Hematopoietic multipotent progenitor cell treated with erythropoietin and hydrocortisone succinate and interleukin-3 and kit ligand, for 8 days (in vitro differentiated cells): ENCODE results near the gene ABCC4.

ENCODE experiments used
- DNase-seq: peaks from one replicate; pipeline ENCODE4 v3.0.0-alpha.2; 2015

Gene ABCC4

GRCh38 chr13:95035311-95036109 is 265.7 kb downstream of the ABCC4 start:
- DNase-seq = no peak

- DNase-seq = no peak
These were observed 267.4 kb downstream of the ABCC4 start for GRCh38 chr13:95033890-95034289.

GRCh38 chr13:95032121-95032520 is 269.1 kb downstream of the ABCC4 start:
- DNase-seq = no peak

GRCh38 chr13:95030821-95031343 is 270.4 kb downstream of the ABCC4 start:
- no peak for DNase-seq

GRCh38 chr13:95027638-95028037 is 273.6 kb downstream of the ABCC4 start:
- no peak for DNase-seq

GRCh38 chr13:95025116-95025515 is 276.1 kb downstream of the ABCC4 start:
- DNase-seq = no peak

- no peak for DNase-seq
These were observed 277.8 kb downstream of the ABCC4 start for GRCh38 chr13:95023405-95023804.

- DNase-seq = no peak
These were observed 280.8 kb downstream of the ABCC4 start for GRCh38 chr13:95020298-95020987.

- DNase-seq = no peak
These were observed 281.4 kb downstream of the ABCC4 start for GRCh38 chr13:95019886-95020285.

GRCh38 chr13:95007322-95007721 is 293.9 kb downstream of the ABCC4 start:
- DNase-seq = no peak

- no peak for DNase-seq
These were observed 296.0 kb downstream of the ABCC4 start for GRCh38 chr13:95005300-95005699.

- no peak for DNase-seq
These were observed 298.0 kb downstream of the ABCC4 start for GRCh38 chr13:95003019-95003813.

- DNase-seq = no peak
These were observed 299.1 kb downstream of the ABCC4 start for GRCh38 chr13:95002126-95002525.

- no peak for DNase-seq
These were observed 301.4 kb downstream of the ABCC4 start for GRCh38 chr13:94999871-95000270.

GRCh38 chr13:94997126-94997525 is 304.1 kb downstream of the ABCC4 start:
- DNase-seq = no peak

GRCh38 chr13:94996445-94996844 is 304.8 kb downstream of the ABCC4 start:
- no peak for DNase-seq

- no peak for DNase-seq
These were observed 306.7 kb downstream of the ABCC4 start for GRCh38 chr13:94994506-94994905.

- no peak for DNase-seq
These were observed 307.6 kb downstream of the ABCC4 start for GRCh38 chr13:94993616-94994015.

GRCh38 chr13:94992036-94992960 is 309.0 kb downstream of the ABCC4 start:
- no peak for DNase-seq

GRCh38 chr13:94988654-94989053 is 312.6 kb downstream of the ABCC4 start:
- DNase-seq = no peak

- DNase-seq = no peak
These were observed 313.4 kb downstream of the ABCC4 start for GRCh38 chr13:94987869-94988268.

GRCh38 chr13:94987081-94987480 is 314.2 kb downstream of the ABCC4 start:
- no peak for DNase-seq
